Measurements from ENCODE around the gene CHD5. TPM values are rescaled to one million over a fixed set of nuclear protein-coding genes. Genes with fewer than 3 reads are reported as not detected.

Gene CHD5
- total RNA-seq, 2 donors from 2014 or later = under 0.01 to 2.1 TPM

- DNase-seq (no peak), ATAC-seq (no peak)
- TF ChIP-seq CTCF (IDR thresholded peaks at IDR 0.05) = no peak
- no peak for TF ChIP-seq POLR2A (IDR thresholded peaks at IDR 0.05)
- intact Hi-C loops (cut with DNase I) = no loop called here
- Histone ChIP-seq H3K4me1 (no peaks in the 10 kb centered on the region), H3K4me3 (no peak overlapping the region), H3K9me3 (no peaks in the 10 kb centered on the region), H3K36me3 (replicated peaks in 1 of 2; ENCODE audit: insufficient read depth in 1 of 2, low read depth in 2 of 2) (no peaks in the 10 kb centered on the region), H3K27me3 (no peaks in the 10 kb centered on the region), H3K27ac (no peak overlapping the region)
- 70 to 79% methylated on average over 7 of the region's 7 CpGs for WGBS, 2 donors
Observed at GRCh38 chr1:6162341-6162740, 17.8 kb downstream of the CHD5 start.

- Histone ChIP-seq H3K27me3 (no peaks in the 10 kb centered on the region), H3K4me1 (no peaks in the 10 kb centered on the region), H3K4me3 (no peak overlapping the region), H3K9me3 (no peaks in the 10 kb centered on the region), H3K36me3 (replicated peaks in 1 of 2; ENCODE audit: insufficient read depth in 1 of 2, low read depth in 2 of 2) (no peaks in the 10 kb centered on the region), H3K27ac (no peak overlapping the region)
- no peak for TF ChIP-seq CTCF (IDR thresholded peaks at IDR 0.05)
- TF ChIP-seq POLR2A (IDR thresholded peaks at IDR 0.05) = no peak
- 64 to 66% methylated on average over 8 of the region's 8 CpGs for WGBS, 2 donors
- DNase-seq = no peak
- no peak for ATAC-seq
- intact Hi-C loops (cut with DNase I) = no loop called here
Observed at GRCh38 chr1:6158181-6158580, 21.9 kb downstream of the CHD5 start.

DNA sequence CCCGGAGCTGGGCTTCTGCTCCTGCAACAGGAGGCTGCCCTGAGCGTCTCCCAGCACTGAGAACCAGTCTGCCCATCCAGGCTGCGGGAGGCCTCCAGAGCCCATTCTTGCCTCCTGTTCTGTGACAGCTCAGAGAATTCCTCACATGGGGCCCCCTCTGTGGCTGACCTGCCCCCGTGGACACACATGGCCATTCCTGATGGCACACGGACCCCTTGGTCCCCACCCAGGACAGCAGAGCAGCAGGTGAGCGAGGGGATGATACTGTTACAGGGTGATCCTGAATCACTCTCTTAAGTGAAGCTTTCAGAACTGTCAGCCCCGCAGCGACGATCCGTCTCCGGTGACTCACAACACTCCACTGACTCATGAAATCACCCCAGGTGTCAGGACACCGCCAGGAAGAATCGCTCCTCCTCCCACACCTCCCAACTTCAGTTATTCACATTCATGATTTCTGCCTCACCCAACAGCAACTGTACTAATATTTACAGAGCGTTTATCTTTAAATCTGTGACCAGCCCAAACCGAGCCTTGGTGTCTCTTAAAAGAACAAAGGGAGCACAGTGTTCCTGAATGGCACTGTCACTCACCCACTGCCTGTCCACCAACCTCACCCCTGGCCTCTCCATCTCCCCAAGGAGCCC is 22.5 kb downstream of the CHD5 start:
- Histone ChIP-seq H3K4me3 (no peak overlapping the region), H3K27me3 (no peaks in the 10 kb centered on the region), H3K4me1 (no peaks in the 10 kb centered on the region), H3K36me3 (replicated peaks in 1 of 2; ENCODE audit: insufficient read depth in 1 of 2, low read depth in 2 of 2) (no peaks in the 10 kb centered on the region), H3K27ac (no peak overlapping the region), H3K9me3 (no peaks in the 10 kb centered on the region)
- no peak for DNase-seq
- TF ChIP-seq POLR2A (IDR thresholded peaks at IDR 0.05) (no peak), CTCF (IDR thresholded peaks at IDR 0.05) (no peak)
- intact Hi-C loops (cut with DNase I) = no loop called here
- WGBS, 2 donors = 39 to 44% methylated on average over 14 to 15 of the region's 15 CpGs
- ATAC-seq = no peak

DNA sequence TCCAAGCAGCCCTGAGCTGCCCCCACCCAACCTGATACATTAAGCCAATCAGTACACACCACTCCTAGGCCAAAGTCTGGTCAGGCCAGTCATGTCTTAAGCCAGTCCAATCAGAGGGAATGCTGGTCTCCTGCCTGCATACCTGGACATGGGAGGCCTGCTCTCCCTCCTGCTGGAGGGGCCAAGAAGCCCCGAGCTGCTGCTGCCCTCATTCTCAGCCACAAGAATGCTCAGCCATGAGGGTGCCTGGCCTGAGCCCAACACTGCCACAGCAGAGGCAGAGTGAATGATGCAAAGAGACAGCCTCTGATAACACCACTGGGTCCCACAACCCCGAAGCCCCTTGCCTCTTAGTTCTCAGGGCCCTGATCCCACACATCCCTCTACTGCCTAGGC is 23.0 kb downstream of the CHD5 start:
- Histone ChIP-seq H3K27ac (no peak overlapping the region), H3K27me3 (no peaks in the 10 kb centered on the region), H3K36me3 (replicated peaks in 1 of 2; ENCODE audit: insufficient read depth in 1 of 2, low read depth in 2 of 2) (no peaks in the 10 kb centered on the region), H3K9me3 (no peaks in the 10 kb centered on the region), H3K4me1 (no peaks in the 10 kb centered on the region), H3K4me3 (no peak overlapping the region)
- no peak for TF ChIP-seq POLR2A (IDR thresholded peaks at IDR 0.05)
- TF ChIP-seq CTCF (IDR thresholded peaks at IDR 0.05) = no peak
- DNase-seq = no peak
- WGBS, 2 donors = 36 to 60% methylated on average over 1 to 2 of the region's 2 CpGs
- no peak for ATAC-seq
- intact Hi-C loops (cut with DNase I) = no loop called here
